ENCODE data around the gene LMO7.

LMO7 gene

GRCh38 chr13:75770164-75770563 lies 134.0 kb downstream of the LMO7 start:
- TF ChIP-seq TCF12 (IDR thresholded peaks at IDR 0.05; ENCODE audit: low read depth) (no peak), REST (IDR thresholded peaks at IDR 0.05; ENCODE audit: low read depth) (no peak), CREB1 (IDR thresholded peaks at IDR 0.05; ENCODE audit: low read depth) (no peak), TEAD4 (IDR thresholded peaks at IDR 0.05) (no peak), CEBPB (IDR thresholded peaks at IDR 0.05) (no peak), RAD21 (IDR thresholded peaks at IDR 0.05; ENCODE audit: low read depth) (no peak)

GRCh38 chr13:75770592-75771011 lies 134.5 kb downstream of the LMO7 start:
- TF ChIP-seq CEBPB (IDR thresholded peaks at IDR 0.05) (no peak), TAF1 (IDR thresholded peaks at IDR 0.05; ENCODE audit: low read depth) (no peak), TCF12 (IDR thresholded peaks at IDR 0.05; ENCODE audit: low read depth) (no peak), NFIC (IDR thresholded peaks at IDR 0.05) (no peak), REST (IDR thresholded peaks at IDR 0.05; ENCODE audit: low read depth) (no peak), RAD21 (IDR thresholded peaks at IDR 0.05; ENCODE audit: low read depth) (no peak), USF1 (IDR thresholded peaks at IDR 0.05) (no peak), YY1 (IDR thresholded peaks at IDR 0.05; ENCODE audit: low read depth) (no peak), TEAD4 (IDR thresholded peaks at IDR 0.05) (no peak), MAX (IDR thresholded peaks at IDR 0.05) (no peak), FOXM1 (IDR thresholded peaks at IDR 0.05; ENCODE audit: borderline replicate concordance, low read depth) (no peak), CREB1 (IDR thresholded peaks at IDR 0.05; ENCODE audit: low read depth) (no peak), EP300 (IDR thresholded peaks at IDR 0.05; ENCODE audit: borderline replicate concordance) (no peak), EGR1 (IDR thresholded peaks at IDR 0.05) (no peak), ZBTB7A (IDR thresholded peaks at IDR 0.05; ENCODE audit: low read depth) (no peak)

- TF ChIP-seq FOXM1 (IDR thresholded peaks at IDR 0.05; ENCODE audit: borderline replicate concordance, low read depth) (no peak), RAD21 (IDR thresholded peaks at IDR 0.05; ENCODE audit: low read depth) (no peak), ZBTB7A (IDR thresholded peaks at IDR 0.05; ENCODE audit: low read depth) (no peak), YY1 (IDR thresholded peaks at IDR 0.05; ENCODE audit: low read depth) (no peak), MAX (IDR thresholded peaks at IDR 0.05) (no peak), TAF1 (IDR thresholded peaks at IDR 0.05; ENCODE audit: low read depth) (no peak), EP300 (IDR thresholded peaks at IDR 0.05; ENCODE audit: borderline replicate concordance) (no peak), CEBPB (IDR thresholded peaks at IDR 0.05) (no peak), TEAD4 (IDR thresholded peaks at IDR 0.05) (no peak)
Observed at GRCh38 chr13:75771226-75771625, 135.1 kb downstream of the LMO7 start.

GRCh38 chr13:75771818-75772217 lies 135.7 kb downstream of the LMO7 start:
- no peak for TF ChIP-seq USF1 (IDR thresholded peaks at IDR 0.05)
- TF ChIP-seq TAF1 (IDR thresholded peaks at IDR 0.05; ENCODE audit: low read depth), result no peak
- TF ChIP-seq ZBTB7A (IDR thresholded peaks at IDR 0.05; ENCODE audit: low read depth), result no peak
- TF ChIP-seq REST (IDR thresholded peaks at IDR 0.05; ENCODE audit: low read depth), result no peak
- TF ChIP-seq MAX (IDR thresholded peaks at IDR 0.05), result no peak
- TF ChIP-seq EP300 (IDR thresholded peaks at IDR 0.05; ENCODE audit: borderline replicate concordance), result no peak
- no peak for TF ChIP-seq EGR1 (IDR thresholded peaks at IDR 0.05)
- TF ChIP-seq RAD21 (IDR thresholded peaks at IDR 0.05; ENCODE audit: low read depth), result no peak
- TF ChIP-seq TEAD4 (IDR thresholded peaks at IDR 0.05), result no peak
- TF ChIP-seq CREB1 (IDR thresholded peaks at IDR 0.05; ENCODE audit: low read depth), result no peak
- no peak for TF ChIP-seq NFIC (IDR thresholded peaks at IDR 0.05)
- TF ChIP-seq FOXM1 (IDR thresholded peaks at IDR 0.05; ENCODE audit: borderline replicate concordance, low read depth), result no peak
- no peak for TF ChIP-seq TCF12 (IDR thresholded peaks at IDR 0.05; ENCODE audit: low read depth)
- no peak for TF ChIP-seq CEBPB (IDR thresholded peaks at IDR 0.05)
- no peak for TF ChIP-seq YY1 (IDR thresholded peaks at IDR 0.05; ENCODE audit: low read depth)
